Stimulated activated CD4-positive, alpha-beta T cell treated with anti-CD3 and anti-CD28 coated beads, Interleukin-4, amount 100 ng/mL, for 48 hours (primary cell): ENCODE measurements around the gene RAB31.

Source experiments
- DNase-seq, 2 donors: peaks; one replicate each; pipeline ENCODE4 v3.0.0-alpha.2; 2020; ENCODE audit warnings: low read depth in 2 of 2

RAB31 gene

DNA sequence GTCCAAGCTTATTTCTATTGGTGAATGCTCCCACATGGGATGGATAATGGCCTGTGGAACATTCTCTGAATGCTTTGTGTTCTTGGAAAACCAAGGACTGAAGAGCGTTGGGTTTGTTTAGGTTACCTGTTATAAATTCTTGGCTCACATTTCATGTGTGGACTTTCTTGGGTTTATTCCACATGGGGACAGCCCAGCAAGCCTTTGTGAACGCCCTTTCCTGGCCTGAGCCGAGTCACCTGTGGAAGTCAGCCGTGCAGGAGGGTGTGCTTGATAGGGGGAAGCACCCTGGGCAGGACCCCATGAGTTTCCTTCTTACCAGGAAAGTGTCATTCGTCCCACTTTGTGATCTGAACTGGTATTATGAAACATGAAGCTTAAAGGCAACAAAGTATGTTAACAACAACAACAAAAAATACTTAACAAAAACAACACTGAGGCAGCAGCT is 4.1 kb downstream of the RAB31 start:
- DNase-seq, result no peak

DNA sequence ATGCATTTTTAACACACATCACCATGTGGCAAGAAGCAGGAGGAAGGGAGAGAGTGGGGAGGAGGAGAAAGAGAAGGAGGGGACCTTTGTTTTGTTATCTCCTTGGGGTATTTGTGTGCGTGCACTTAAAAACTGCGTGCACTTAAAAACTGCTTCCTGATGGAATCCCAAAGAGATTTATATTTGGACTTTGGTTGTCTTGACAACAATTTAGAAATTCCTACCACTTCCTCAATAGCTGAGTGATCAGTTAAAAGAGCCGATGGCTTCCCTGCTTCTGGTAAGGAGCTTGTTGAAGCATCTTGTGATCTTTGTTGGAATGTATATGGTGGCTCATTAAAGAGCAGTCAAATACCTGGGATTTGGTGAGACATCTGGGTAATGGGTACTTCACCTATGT is 4.5 kb downstream of the RAB31 start:
- DNase-seq, result no peak

DNA sequence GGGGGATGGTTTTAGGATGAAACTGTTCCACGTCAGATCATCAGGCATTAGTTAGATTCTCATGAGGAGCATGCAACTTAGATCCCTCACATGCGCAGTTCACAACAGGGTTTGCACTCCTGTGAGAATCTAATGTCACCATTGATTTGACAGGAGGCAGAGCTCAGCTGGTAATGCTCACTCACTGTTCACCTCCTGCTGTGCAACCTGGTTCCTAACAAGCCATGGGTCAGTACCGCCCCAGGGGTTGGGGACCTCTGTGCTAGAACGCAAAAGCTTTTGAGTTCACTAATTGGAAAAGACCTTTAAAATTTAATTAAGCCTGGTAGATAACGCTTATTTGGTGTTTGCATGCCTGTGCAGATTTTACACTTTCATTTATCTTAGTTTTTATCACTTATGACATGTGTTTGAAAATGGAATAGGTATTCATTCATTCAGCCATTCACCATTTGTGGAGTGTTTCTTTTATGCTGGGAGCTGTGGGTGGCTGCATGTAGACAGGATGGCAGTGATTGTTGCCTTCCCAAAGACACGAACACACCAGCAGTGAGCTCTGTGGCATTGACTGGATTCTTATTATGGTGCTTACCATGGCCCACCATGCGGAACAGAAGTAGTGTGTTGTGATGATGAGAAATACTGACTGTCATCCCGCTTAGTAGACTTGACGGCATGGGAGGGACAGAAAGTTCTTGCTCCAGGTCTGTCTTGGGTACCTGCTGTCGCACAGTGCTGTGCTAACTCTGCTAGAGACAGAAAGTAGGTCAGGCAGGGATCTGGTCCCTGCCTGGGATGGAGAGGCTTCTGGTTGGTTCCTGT is 6.4 kb downstream of the RAB31 start:
- no peak for DNase-seq

DNA sequence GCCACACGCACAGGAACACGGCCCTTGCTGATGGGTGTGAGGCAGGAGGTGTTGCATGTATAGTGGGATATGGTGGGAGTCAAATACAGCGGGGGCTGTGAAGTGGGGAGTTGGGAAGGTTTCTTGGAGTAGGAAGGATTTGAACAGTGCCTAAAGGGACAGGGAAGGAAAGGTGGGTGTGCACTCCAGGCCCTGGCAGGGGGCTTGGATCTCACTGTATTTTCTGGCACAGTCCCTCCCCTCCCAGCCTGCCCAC is 6.9 kb downstream of the RAB31 start:
- no peak for DNase-seq

DNA sequence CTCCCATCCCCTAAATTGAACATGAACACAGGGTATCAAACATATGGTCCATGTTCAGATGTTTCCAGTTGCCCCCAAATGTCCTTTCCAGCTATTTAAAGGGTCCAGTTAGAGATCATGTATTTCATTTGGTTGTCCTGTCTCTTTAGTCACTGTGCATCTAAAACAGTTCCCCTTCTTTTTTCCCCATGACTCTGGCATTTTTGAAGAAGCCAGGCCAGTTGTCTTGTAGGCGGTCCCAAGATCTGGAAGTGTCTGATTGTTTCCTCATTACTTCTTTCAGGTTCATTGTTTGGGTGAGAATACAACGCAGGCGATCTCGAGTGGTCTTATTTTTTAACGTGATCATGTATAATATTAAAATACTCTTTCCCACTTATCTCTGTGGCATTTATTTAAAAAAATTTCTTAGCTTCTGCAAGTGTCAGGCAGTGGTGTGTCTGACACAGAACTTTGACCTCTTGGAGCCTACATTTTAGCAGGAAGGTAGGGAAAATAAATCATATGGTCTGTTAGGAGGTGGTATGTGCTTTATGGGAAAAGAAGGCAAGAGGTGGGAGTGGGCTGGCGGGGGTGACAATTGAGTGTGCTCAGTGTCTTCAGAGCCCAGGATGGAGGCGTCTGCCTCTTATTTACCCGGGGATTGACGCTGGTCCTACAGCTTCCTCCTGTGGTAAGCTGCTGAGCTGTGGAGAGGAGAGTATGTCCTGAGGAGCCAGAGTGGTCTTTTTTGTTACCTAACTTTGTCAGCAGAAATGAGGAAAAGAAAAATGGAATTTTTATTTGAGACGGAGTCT is 8.1 kb downstream of the RAB31 start:
- no peak for DNase-seq

DNA sequence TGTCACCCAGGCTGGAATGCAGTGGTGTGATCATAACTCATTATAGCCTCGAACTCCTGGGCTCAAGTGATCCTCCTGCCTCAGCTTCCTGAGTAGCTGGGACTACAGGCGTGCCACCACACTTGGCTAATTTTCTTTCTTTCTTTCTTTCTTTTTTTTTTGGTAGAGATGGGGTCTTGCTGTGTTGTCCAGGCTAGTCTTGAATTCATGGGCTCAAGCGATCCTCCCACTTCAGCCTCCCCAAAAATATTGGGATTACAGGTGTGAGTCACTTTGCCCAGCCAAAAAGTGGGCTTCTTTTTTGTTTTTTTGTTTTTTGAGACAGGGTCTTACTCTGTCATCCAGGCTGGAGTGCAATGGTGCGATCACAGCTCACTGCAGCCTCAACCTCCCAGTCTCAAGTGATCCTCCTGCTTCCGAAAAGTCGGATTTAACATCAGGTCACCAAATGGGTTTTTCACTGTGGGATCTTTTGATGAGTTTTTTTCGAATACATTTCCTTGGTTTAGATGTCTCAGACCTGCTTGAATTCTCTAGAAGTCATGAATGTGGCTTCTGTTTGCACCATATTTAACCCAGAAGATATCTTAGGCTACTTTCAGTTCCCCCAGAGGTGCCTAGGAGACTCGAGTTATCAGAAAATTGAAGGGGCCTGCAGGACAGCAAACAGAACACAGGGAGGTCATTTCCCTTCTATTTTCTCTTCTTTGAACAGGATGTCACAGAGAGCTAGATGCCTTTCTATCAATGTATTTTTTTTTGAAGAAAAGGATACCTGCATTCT is 8.9 kb downstream of the RAB31 start:
- DNase-seq, result no peak

DNA sequence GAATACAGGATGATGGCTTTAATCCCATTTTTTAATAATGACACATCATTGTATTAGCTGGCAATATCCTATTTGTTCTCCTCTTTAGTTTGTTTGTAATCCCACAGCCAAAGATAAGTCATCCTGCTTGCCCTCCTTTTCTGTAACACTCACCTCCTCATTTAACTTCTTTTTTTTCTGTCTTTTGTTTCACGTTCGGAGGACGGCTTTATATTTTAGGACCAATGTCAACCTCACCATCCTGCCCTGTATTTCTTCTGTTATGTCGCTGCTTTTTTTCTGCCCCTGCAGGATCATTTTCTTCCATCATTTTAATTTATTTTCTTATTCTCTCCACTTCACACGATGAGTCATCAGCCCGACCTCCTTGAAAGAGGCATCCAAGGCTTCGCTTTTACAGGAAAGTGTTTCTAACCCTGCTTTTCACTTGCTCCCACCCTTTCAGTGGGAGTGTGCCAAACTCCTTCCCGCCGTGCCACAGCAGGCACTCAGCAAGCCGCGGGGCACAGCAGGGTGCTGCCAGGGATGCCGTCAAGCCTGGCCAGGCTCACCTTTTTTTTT is 11.4 kb downstream of the RAB31 start:
- no peak for DNase-seq

DNA sequence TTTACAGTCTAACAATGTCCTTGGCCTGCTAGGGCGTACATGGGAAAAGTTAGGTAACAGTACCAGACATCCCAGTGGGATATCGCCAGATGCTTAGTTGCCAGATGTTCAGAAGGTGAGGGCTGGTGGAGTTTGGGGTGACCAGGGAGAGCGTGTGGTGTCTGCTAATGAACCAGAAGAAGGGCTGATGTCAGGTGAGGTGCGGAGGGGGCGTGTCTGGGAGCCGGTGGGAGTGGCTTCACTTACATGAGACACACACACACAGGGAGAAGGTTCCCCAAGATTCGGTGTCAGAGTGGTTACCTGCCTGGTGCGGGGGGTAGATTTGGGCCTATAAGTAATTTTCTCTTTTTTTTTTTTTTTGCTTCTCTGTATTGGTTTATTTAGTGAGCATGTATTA is 12.2 kb downstream of the RAB31 start:
- DNase-seq, result no peak

DNA sequence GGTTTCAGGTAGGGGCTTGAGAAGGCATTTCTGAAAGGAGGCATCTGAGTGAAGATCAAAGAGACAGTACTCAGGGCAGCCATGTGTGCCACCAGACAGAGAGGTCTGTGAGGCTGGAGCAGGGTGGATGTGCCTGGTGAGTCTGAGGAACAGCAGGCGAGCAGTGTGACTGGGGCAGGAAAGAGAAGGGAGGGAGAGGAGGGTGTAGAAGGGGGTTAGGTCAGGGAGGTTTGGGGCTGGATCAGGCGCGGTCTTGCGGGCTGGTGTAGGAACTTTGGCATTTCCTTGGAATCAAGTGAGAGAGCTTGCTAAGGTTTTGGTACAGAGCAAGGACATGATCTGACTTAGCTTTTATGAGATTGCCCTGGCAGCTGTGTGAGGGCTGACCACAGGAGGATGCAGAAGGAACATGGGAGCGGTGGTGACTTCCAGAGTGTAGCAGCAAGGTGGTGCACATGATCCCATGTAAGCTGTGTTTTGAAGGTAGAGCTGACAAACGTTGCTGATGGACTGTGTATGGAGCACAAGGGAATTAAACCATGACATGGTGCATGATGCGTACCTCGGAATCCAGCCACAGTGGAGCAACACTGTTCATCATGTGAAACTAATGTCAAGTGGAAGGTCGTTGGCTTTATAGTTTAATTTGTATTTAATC is 13.9 kb downstream of the RAB31 start:
- DNase-seq, result no peak

DNA sequence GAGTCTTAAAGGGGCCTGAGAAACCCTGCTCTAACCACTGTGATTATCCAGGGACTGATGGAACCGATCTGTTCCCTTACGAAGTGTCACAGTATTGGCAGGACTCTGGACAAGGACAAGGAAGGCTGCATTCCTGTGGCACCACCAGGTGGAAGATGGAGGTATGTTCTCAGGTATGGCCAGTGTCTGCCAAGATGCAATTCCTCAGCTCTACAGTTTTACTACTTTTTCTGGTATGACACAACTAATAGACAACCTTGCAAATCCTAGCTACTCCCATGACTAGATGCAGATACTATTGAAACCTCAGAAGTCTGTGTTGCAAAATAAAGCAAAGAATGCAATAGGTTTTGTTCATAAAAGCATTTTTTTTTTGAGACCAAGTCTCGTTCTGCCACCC is 14.6 kb downstream of the RAB31 start:
- no peak for DNase-seq

DNA sequence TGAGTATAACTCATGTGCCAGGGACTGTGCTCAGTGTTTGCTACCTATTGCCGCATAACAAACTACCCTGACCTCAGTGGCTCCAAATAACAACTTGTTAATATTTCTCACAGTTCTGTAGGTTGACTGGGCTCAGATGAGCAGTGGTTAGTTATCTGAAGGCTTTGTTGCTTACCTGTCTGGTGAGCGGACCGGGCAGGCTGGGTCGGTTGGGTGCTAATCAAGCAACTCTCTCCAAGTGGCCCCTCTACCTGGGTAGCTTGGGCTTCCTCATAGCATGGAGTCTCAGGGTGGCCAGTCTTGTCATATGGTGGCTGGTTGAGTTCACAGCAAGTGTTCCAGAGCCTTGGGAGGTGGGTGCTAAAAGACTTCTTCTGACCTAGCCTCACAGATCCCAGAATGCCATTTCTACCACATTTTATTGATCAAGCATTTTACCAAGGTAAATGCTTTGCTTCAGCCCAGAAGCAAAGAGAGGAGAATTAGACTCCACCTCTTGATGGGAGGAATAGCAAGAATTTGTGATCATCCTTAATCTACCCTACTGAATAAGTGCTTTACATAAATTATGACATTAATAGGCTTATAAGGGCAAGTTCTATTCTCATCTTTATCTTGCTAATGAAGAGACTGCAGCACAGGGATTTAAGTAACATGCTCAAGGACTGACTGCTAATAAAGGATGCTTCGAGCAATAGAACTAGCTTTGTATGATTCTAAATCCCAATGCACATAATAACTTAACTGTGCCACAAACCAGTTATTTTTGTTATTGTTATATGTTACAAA is 16.9 kb downstream of the RAB31 start:
- no peak for DNase-seq

DNA sequence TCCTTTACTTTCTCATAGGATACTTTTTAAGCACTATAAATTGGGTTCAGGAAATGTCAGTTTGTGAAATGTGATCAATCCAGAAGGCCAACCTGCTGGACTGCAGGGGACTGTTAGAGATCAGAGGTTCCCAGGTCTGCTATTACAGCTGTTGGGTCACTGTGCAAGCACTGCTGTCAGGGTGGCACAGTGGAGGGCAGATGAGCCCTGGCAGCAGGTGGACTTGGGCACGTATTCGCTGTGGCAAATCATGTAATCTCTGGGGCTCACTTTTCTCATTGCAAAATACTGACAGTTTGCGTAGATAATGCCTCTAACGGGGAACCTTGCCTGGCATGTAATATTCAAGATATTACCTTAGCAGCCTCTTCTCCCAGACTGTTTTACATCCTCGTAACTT is 18.1 kb downstream of the RAB31 start:
- DNase-seq, result no peak

DNA sequence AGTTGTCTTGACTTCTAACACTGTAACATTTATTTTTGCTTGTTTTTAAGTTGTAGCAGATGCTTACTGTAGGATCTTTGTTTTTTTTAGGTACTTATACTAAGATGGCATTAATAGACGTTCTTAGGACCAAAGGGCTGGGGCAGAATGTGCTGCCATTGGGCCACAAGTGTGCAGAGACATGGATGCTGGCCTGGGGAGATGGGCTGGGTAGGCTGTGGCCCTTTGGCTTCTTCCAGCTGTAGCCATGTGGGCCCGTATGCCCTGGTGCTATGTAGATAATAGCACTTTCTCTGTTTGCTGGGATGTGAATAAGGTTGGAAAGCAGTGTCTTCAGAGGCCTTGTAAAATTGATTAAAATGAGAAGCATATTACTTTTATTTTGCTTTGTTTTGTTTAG is 18.8 kb downstream of the RAB31 start:
- no peak for DNase-seq

DNA sequence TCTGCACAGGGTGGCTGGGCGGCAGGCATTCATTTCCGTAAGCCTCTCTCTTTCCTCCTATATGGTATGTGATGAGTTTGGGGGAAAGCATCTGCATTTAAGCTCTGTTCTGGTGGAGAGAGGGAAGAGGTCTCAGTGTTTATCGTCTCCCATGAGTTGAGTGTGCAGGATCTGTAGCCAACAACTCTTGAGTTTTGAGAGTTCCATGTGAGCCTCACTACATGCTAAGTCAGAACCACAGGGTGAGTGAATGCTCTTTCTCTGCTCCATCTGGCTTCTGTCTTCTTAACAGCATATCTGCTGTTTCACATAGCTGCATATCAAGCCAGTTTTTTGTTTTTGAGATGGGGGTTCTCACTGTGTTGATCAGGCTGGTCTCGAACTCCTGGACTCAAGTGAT is 22.7 kb downstream of the RAB31 start:
- no peak for DNase-seq

DNA sequence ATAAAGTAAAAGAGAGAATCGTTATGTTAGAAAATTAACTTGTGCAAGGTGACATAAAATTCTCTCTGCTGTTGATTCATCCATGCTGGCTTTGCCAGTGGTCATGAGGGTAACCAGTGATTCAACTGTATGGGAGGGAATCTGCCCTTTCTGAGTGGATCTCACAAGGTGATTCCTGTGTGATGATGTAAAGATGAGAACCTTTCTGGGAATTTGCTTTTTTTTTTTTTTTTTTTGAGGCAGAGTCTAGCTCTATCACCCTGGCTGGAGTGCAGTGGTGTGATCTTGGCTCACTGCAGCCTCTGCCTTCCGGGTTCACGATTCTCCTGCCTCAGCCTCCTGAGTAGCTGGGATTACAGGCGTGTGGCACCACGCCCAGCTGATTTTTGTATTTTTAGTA is 23.3 kb downstream of the RAB31 start:
- DNase-seq, result no peak

DNA sequence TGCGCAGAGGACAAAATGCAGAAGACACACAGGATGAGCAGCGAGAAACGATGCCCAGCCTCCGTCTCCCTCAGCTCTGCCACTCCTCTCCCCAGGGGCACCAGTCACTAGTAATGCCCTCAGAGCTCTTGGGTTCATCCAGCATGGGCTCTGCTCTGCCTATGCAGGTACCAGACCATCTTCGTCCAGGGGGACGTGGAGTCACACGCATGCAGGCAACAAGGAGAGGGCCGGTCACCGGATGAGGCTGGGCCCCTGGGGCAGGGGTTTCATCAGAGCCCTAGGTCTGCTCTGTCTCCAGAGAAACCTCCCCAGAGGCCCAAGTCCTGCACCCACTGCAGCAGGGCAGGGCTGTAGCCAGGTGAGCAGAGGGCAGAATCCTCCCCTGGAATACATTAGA is 23.9 kb downstream of the RAB31 start:
- no peak for DNase-seq

DNA sequence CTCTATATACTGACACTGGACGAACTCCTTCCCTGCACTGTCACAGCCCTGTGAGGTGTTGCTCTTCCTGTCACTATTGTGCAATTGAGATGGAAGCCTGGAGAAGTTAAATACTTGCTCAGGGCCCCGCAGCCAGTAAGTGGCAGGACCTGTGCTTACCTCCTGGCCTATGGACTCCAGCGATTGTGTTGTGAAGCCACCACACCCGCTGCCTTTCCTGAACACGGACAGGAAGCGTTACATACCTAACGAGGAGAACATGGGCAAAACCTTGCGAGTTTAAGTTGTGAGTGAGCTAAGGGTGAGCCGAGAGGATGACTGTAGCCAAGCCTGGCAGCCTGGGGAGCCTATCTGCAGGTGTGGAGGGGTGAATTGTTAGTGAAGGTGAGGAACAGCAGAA is 26.1 kb downstream of the RAB31 start:
- DNase-seq, result no peak

DNA sequence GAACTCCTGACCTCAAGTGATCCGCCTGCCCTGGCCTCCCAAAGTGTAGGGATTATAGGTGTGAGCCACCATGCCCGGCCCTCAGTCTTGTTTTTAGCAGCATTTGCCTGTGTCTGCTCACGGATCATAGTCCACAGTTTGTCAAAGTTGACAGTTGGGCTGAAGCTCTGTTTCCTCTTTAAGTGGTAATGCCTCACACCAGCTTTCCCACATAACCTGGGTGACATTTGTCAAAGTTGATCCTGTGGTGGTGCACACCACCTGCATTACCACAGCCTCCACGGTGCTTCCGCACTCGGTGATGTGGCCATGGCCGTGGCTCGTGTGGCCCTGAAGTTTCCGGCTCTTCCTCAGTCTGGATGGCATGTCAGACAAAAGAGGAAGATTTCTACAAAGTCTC is 27.1 kb downstream of the RAB31 start:
- DNase-seq, result no peak

DNA sequence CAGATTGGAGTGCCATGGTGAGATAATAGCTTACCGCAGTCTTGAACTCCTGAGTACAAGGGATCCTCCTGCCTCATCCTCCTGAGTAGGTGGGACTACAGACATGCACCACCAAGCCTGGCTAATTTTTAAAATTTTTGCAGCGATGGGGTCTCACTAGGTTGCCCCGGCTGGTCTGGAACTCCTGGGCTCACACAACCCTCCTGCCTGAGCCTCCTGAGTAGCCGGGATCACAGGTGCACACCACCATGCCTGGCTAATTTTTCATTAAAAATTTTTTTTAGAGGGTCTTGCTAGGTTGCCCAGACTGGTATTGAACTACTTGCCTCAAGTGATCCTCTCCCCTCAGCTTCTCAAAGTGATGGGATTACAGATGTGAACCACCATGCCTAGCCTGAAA is 27.8 kb downstream of the RAB31 start:
- DNase-seq, result no peak

DNA sequence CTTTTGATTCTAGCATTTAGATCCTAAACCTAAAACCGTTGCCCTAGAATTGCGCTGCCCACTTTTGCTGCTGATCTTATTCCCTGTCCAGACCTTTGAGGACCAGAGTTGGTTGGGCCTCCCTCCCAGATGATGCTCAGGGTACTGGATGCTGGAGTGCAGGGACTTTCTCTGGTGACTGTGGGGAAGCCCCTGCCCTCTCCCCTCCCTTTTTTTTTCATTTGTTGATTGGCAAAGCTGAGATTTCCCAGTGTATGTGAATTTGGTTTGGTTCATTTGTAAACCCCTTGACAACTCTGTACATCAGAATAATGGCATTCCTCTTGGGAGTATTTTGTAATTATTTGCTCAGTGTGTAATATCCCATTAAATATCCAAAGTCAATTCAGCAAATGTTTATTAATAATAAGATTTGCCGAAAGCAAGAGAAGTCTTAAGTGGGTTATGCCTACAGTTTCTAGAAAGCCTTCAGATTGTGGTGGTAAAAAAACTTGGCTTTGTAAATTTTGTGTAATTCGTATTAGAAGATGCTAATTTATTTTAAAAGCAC is 28.3 kb downstream of the RAB31 start:
- DNase-seq, result no peak

DNA sequence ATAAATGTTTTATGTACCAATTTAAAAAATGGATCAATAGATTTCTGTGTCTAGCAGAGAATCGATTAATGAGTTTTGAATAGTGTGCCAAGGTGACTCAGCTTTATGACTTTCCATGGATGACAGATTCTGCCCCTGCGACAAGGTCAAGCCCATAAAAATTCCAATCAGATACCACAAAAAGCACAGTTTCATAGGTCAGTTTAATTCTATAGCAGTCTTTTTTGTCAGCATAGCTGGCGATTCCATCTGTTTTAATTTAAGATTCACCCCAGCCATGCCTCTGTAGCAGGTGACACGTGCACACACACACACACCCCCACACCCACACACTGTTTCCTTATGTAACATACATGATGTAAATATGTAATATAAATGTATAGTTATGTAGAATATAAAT is 28.9 kb downstream of the RAB31 start:
- no peak for DNase-seq
